ENCODE data around the gene WDR73. TPM values are rescaled to one million over a fixed set of nuclear protein-coding genes. Genes with fewer than 3 reads are reported as not detected.

The WDR73 gene
- polyA plus RNA-seq, 1 of the 3 experiments (the other 2 are of a cell fraction), result 32.9 TPM

DNA sequence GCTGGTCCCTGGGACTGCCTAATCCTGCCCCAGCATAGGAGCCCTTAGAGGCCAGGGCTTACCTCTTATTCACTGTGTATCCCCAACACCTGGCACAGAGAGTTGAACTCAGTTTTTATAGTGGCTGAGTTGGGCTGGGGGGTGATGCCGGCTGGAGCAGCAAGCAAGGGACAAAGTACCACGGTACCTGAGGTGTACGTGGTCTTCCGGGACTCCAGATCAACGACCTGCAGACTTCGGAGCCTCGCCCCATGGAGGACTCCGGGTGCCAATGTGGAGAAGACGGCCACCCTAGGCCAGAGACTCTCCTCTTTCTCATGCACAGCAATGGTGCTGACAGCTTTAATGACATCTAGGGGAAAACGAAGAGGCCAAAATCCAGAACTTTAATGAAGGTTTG, 8.1 kb downstream of the WDR73 start:
- no peak overlapping the region for H2AFZ ChIP-seq (ENCODE audit: low read depth)
- no peak overlapping the region for H3K27ac ChIP-seq (ENCODE audit: low read depth in 2 of 2, low read length in 1 of 2)
- no peaks in the 10 kb centered on the region for H3K9me2 ChIP-seq
- CTCF ChIA-PET, result interaction anchor here (0.6 to 1.0 kb wide), 2 partner anchors 47 to 233 kb away, joined by 3 to 5 read pairs; no protein-coding TSS in a partner anchor
- no peak for DNase-seq
- H3K9ac ChIP-seq, result no peak overlapping the region
- H3K27me3 ChIP-seq (ENCODE audit: insufficient read depth), result no peaks in the 10 kb centered on the region
- H3F3A ChIP-seq (replicated peaks; ENCODE audit: insufficient read depth), result peaks cover 3% of the 10 kb centered on the region
- peaks cover 50 to 59% of the 10 kb centered on the region in 2 experiments for H3K36me3 ChIP-seq (replicated peaks in 1 of 2; ENCODE audit: control insufficient read depth in 1 of 2, insufficient read depth in 2 of 2, low read length in 1 of 2)
- H3K4me1 ChIP-seq (ENCODE audit: control insufficient read depth in 1 of 2, insufficient read depth in 2 of 2, low read depth in 1 of 2, low read length in 1 of 2), result no peaks in the 10 kb centered on the region; a peak in 1 of 4 replicates
- H4K20me1 ChIP-seq (ENCODE audit: insufficient read depth), result no peaks in the 10 kb centered on the region
- 93% methylated on average over 10 of the region's 10 CpGs for WGBS (ENCODE audit: low lambda C conversion rate)
- no peaks in the 10 kb centered on the region for H3K9me3 ChIP-seq
- TF ChIP-seq, protein P1, sequence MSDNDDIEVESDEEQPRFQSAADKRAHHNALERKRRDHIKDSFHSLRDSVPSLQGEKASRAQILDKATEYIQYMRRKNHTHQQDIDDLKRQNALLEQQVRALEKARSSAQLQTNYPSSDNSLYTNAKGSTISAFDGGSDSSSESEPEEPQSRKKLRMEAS (IDR thresholded peaks at IDR 0.05; ENCODE audit: low read depth), result no peak
- no peak for TF ChIP-seq RXRA (IDR thresholded peaks at IDR 0.05; ENCODE audit: borderline replicate concordance, low read depth)
- TF ChIP-seq RFX5 (IDR thresholded peaks at IDR 0.05; ENCODE audit: low read length), result no peak
- TF ChIP-seq NFIC (IDR thresholded peaks at IDR 0.05; ENCODE audit: borderline replicate concordance), result no peak
- no peak for TF ChIP-seq JUND (IDR thresholded peaks at IDR 0.05)
- TF ChIP-seq, protein P2, sequence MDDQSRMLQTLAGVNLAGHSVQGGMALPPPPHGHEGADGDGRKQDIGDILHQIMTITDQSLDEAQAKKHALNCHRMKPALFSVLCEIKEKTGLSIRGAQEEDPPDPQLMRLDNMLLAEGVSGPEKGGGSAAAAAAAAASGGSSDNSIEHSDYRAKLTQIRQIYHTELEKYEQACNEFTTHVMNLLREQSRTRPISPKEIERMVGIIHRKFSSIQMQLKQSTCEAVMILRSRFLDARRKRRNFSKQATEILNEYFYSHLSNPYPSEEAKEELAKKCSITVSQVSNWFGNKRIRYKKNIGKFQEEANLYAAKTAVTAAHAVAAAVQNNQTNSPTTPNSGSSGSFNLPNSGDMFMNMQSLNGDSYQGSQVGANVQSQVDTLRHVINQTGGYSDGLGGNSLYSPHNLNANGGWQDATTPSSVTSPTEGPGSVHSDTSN (IDR thresholded peaks at IDR 0.05), result no peak
- TF ChIP-seq CHD2 (IDR thresholded peaks at IDR 0.05; ENCODE audit: low read length, partially characterized antibody), result no peak
- TF ChIP-seq, protein P3, sequence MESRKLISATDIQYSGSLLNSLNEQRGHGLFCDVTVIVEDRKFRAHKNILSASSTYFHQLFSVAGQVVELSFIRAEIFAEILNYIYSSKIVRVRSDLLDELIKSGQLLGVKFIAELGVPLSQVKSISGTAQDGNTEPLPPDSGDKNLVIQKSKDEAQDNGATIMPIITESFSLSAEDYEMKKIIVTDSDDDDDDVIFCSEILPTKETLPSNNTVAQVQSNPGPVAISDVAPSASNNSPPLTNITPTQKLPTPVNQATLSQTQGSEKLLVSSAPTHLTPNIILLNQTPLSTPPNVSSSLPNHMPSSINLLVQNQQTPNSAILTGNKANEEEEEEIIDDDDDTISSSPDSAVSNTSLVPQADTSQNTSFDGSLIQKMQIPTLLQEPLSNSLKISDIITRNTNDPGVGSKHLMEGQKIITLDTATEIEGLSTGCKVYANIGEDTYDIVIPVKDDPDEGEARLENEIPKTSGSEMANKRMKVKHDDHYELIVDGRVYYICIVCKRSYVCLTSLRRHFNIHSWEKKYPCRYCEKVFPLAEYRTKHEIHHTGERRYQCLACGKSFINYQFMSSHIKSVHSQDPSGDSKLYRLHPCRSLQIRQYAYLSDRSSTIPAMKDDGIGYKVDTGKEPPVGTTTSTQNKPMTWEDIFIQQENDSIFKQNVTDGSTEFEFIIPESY (IDR thresholded peaks at IDR 0.05; ENCODE audit: borderline replicate concordance, low read depth), result no peak
- no peak for TF ChIP-seq RAD21 (IDR thresholded peaks at IDR 0.05; ENCODE audit: low read length)
- no peak overlapping the region for H3K4me2 ChIP-seq
- H3K4me3 ChIP-seq (ENCODE audit: low read depth in 2 of 2, low read length in 1 of 2), result no peak overlapping the region
- H3K79me2 ChIP-seq (ENCODE audit: insufficient read depth), result peaks cover 12% of the 10 kb centered on the region
- POLR2A ChIA-PET, result no interaction called here

DNA sequence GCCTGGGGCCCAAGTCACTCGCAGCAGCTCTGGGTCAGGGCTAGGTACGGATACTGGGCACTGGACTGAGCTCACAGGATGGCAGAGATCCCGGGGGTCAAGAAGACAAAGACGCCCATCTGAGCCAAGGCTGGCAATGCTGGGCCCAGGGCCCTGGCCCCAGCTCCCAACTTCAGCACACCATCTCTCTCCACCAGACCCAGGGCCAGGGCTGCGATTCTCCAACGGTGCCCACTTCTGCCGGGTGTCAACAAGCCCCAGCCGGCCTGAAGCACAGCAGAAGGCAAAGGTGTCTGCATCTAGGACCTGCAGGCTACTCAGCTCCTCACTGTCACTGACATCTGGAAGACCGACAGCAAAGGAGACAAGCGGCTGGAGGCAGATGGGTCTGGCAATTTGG, 8.6 kb downstream of the WDR73 start:
- WGBS (ENCODE audit: low lambda C conversion rate), result 100% methylated on average over 5 of the region's 10 CpGs
- H4K20me1 ChIP-seq (ENCODE audit: insufficient read depth), result no peaks in the 10 kb centered on the region
- no peak overlapping the region for H2AFZ ChIP-seq (ENCODE audit: low read depth)
- H3K4me2 ChIP-seq, result no peak overlapping the region
- no peak for DNase-seq
- no peak overlapping the region for H3K9ac ChIP-seq
- no peaks in the 10 kb centered on the region for H3K9me2 ChIP-seq
- CTCF ChIA-PET, result interaction anchor here (0.6 to 1.0 kb wide), 4 partner anchors 9 to 365 kb away, joined by 3 to 5 read pairs (median 4); partner anchors contain the start of gene WDR73
- H3F3A ChIP-seq (replicated peaks; ENCODE audit: insufficient read depth), result peaks cover 3% of the 10 kb centered on the region
- TF ChIP-seq GABPA (IDR thresholded peaks at IDR 0.05; ENCODE audit: low read depth) (no peak), CHD2 (IDR thresholded peaks at IDR 0.05; ENCODE audit: low read length, partially characterized antibody) (no peak), JUND (IDR thresholded peaks at IDR 0.05) (no peak), FOXJ3 (CRISPR knock-in tag; IDR thresholded peaks at IDR 0.05) (no peak), YY1 (IDR thresholded peaks at IDR 0.05; ENCODE audit: low read depth) (no peak)
- TF ChIP-seq, protein P4, sequence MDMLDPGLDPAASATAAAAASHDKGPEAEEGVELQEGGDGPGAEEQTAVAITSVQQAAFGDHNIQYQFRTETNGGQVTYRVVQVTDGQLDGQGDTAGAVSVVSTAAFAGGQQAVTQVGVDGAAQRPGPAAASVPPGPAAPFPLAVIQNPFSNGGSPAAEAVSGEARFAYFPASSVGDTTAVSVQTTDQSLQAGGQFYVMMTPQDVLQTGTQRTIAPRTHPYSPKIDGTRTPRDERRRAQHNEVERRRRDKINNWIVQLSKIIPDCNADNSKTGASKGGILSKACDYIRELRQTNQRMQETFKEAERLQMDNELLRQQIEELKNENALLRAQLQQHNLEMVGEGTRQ (IDR thresholded peaks at IDR 0.05; ENCODE audit: borderline replicate concordance, low read depth, low read length), result no peak
- no peaks in the 10 kb centered on the region for H3K9me3 ChIP-seq
- peaks cover 12% of the 10 kb centered on the region for H3K79me2 ChIP-seq (ENCODE audit: insufficient read depth)
- POLR2A ChIA-PET, result no interaction called here
- no peaks in the 10 kb centered on the region for H3K27me3 ChIP-seq (ENCODE audit: insufficient read depth)
- H3K36me3 ChIP-seq (replicated peaks in 1 of 2; ENCODE audit: control insufficient read depth in 1 of 2, insufficient read depth in 2 of 2, low read length in 1 of 2), result peaks cover 54 to 64% of the 10 kb centered on the region in 2 experiments
- no peak overlapping the region for H3K27ac ChIP-seq (ENCODE audit: low read depth in 2 of 2, low read length in 1 of 2)
- no peak overlapping the region for H3K4me3 ChIP-seq (ENCODE audit: low read depth in 2 of 2, low read length in 1 of 2)
- no peaks in the 10 kb centered on the region; a peak in 1 of 4 replicates for H3K4me1 ChIP-seq (ENCODE audit: control insufficient read depth in 1 of 2, insufficient read depth in 2 of 2, low read depth in 1 of 2, low read length in 1 of 2)

Data from SK-N-SH (cell line).